ENCODE results near the gene SPEN.
"Not testable (repeated sequence)": the region's sequence is repeated elsewhere in the genome, so short reads cannot be mapped to it uniquely, and the experiment has no call there.

The SPEN gene, protein sequence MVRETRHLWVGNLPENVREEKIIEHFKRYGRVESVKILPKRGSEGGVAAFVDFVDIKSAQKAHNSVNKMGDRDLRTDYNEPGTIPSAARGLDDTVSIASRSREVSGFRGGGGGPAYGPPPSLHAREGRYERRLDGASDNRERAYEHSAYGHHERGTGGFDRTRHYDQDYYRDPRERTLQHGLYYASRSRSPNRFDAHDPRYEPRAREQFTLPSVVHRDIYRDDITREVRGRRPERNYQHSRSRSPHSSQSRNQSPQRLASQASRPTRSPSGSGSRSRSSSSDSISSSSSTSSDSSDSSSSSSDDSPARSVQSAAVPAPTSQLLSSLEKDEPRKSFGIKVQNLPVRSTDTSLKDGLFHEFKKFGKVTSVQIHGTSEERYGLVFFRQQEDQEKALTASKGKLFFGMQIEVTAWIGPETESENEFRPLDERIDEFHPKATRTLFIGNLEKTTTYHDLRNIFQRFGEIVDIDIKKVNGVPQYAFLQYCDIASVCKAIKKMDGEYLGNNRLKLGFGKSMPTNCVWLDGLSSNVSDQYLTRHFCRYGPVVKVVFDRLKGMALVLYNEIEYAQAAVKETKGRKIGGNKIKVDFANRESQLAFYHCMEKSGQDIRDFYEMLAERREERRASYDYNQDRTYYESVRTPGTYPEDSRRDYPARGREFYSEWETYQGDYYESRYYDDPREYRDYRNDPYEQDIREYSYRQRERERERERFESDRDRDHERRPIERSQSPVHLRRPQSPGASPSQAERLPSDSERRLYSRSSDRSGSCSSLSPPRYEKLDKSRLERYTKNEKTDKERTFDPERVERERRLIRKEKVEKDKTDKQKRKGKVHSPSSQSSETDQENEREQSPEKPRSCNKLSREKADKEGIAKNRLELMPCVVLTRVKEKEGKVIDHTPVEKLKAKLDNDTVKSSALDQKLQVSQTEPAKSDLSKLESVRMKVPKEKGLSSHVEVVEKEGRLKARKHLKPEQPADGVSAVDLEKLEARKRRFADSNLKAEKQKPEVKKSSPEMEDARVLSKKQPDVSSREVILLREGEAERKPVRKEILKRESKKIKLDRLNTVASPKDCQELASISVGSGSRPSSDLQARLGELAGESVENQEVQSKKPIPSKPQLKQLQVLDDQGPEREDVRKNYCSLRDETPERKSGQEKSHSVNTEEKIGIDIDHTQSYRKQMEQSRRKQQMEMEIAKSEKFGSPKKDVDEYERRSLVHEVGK (N-terminal part only)

DNA sequence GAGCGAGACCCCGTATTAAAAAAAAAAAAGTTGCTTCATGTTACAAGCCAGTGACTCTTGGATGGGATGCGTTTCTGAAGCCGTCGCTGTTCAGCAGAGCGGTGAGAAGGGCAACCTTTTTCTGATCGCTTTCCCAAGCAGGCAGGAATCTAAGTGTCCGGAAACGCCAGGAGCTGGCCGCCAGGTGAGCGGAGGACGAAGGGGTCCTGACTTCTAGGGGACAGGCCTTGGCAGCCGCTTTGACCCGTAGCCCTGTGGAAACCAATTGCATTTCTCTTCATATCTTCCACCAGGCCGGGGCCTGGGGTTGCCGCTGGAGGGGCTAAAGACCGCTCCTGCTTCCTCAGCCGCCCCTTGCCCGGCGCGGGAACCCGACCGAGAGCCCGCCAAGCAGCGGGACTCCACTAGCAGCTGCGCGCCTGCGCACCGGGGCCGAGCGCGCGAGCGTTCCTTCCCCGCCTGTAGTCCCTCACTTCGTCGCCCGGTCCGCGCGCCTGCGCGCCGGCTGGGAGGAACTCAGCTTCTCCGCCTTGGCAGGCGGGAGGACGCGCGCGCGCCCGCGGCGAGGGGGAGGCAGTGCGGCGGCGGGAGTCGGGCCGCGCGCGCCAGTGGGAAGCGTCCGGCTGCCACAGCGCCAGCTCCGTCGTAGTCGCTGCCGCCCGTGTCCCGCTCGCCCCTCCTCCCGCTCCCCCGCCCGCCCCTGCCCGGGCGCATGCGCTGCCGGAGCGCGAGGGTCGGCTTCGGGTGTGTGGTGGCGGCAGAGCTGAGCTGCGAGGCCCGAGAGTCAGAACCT lies at the start of gene SPEN:
SPEN (plus strand) TSS at position 608 of the 793 bp plus-strand sequence. CDS start 361 bp downstream, outside the sequence.
- DNase-seq, result peak; percentile 98

DNA sequence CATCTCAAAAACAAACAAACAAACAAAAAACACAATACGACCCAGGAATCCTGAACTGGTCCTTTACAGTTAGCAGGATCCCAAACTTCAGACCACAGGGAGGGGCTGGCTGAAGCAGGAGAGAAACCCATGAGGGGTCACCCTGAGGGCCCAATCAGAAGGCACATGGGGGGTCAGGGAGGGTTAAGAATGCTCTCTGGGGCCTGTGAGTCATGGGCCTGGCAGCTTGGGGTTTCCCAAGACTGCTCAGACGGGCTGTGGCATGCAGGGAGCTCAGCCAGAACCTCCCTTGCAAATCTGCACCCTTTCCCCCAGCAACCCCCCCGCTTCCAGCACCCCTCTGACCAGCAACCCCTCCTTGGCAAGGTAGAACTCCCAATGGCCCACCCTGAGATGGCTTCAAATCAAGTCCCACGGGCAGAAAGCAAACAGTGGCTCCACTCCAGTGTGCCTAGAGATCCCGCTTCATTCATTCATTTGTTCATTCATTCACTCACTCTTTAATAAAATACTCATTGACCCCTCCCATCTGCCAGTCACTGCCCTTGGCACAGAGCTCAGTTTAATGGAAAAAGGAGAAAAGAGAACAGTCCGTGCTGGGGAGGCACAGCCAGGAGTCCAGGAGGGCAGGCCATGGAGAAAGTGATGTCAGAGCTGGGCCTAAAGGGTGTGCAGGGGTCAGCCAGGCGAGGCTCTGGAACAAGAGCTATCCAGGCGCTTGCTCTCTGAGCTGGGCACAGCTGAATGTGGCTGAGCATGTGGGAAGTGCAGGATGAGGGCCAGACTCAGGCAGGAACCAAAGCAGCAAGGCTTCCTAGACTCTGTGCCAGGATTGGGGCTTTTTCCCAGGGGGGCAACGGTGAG lies 48.3 kb upstream of the SPEN start:
- DNase-seq, result peak; percentile 40

DNA sequence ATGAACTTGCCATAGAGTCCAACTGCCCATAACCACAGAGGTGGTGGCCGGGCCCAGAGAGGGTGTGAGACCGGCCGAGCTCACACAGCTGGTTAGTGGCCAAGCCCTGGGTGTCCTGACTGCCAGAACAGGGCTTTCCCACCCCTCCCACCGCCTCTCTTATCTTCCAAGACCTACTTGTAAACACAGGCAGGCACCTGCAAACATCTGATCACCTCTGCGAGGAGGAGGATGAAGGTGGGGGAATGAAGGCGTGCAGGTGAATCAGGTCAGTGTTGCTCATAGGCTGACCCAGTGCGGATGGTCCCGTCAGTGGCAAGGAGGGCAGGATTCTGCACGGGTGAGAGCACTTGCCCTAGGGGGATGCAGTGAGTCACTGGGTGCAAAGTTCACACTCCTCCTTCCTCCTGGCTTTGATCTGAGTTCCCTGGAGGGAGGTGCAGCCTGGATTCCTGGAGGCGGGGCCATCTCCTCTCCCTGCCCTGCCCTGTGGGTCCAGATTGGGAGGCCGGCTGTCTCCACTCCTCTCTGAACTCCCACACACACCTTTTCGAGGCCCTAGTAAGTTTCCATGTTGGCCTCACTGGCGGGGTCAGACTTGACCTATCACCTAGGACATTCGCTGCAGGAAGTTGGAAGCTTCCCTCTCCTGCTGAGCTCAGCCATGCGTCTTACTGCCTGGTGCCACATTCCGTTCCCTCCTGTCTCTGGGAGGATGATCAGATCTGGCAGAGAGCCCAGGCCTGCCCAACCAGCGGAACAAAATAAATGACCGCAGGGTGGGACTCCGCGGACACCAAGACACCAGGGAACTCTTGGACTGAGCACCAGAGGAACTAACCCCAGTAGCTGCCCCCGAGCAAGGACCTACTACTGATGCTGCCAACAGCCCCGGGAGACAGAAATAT lies 47.3 kb upstream of the SPEN start:
- DNase-seq, result no peak

DNA sequence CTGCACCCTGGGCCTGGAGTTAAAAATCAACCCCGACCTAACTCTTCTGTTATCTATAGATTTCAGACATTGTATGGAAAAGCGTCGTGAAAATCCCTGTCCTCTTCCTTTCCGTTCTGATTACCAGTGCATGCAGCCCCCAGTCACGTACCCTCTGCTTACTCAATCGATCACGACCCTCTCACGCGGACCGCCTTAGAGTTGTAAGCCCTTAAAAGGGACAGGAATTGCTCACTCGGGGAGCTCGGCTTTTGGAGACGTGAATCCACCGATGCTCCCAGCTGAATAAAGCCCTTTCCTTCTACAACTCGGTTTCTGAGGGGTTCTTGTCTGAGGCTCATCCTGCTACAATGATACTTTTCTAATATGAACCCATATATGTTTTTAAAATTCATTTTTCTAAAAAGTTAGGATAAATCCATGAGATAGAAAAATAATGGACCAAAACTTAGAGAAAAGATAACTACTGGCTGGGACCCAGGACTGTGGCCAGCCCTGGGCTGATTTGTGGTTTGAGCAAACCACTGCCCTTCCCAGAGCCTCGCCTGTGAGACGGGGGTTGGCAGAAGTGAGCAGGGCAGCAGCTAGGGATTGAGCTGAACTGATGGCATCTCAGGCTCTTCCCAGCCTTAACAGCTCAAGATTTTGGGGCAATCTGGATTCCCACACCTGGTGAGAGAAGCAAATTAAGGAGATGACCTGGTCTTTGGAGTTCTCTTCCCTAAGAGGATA lies 45.1 kb upstream of the SPEN start:
- no peak for DNase-seq

DNA sequence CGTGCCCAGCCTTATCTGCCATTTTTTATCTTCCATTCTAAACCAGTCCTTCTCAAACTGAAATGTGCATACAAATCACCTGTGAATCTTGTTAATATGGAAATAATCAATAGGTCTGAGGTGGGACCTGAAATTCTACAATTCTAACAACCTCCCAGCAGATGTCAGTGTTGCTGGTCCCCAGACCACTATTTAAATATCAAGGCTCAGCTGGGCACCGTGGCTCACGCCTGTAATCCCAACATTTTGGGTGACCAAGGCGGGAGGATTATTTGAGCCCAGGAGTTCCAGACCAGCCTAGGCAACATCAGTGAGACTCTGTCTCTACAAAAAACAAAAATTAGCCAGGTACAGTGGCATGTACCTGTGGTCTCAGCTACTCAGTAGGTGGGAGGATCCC lies 44.1 kb upstream of the SPEN start:
- DNase-seq, result no peak

DNA sequence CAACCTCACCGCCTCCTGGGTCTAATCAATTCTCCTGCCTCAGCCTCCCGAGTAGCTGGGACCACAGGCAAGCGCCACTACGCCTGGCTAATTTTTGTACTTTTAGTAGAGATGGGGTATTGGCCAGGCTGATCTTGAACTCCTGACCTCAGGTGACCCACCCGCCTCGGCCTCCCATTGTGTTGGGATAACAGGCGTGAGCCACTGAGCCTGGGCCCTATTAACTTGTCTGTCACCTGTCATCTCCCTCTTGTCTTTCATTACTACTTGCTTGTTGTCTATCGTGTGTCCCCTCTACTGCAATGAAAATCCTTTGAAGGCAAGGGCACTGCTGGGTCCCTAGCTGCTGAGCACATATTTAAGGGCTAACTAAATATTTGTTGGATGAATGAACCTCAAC lies 43.4 kb upstream of the SPEN start:
- DNase-seq, result no peak

DNA sequence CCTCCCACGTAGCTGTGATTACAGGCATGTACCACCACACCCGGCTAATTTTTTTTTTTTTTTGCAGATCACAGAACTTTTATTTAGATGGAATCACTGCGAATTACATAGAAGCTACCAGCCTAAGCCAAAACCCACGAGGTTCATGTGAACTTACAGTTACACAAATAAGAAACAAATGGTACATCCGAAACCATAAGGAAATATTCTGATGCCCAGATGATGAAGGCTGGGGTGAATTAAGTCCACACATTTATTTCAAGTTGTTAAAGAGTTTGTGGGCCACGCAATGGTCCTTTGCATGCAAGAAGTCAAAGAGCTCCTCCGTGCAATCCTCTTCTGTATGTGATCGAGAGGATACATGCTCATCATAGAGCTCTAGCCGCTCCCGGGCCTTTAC lies 40.4 kb upstream of the SPEN start:
- no peak for DNase-seq

DNA sequence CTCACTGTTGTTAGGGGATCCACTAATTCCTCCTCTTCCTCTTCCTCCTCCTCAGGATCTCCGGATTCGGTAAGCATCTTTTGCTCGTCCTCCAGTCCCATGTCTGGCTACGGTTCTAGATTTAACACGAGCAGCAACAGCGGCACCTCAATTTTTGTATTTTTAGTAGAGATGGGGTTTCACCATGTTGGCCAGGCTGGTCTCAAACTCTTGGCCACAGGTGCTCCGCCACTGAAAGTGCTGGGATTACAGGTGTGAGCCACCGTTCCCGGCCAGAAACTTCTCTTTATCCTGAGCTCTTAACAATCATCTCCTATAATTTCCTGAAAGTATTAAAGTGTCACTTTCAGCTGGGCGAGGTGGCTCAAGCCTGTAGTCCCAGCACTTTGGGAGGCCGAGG lies 40.0 kb upstream of the SPEN start, which contains the start of gene UQCRHL:
UQCRHL (minus strand) TSS at position 101 of the 400 bp plus-strand sequence; CDS start at position 101, 0 bp downstream.
- DNase-seq, result not testable (repeated sequence)

DNA sequence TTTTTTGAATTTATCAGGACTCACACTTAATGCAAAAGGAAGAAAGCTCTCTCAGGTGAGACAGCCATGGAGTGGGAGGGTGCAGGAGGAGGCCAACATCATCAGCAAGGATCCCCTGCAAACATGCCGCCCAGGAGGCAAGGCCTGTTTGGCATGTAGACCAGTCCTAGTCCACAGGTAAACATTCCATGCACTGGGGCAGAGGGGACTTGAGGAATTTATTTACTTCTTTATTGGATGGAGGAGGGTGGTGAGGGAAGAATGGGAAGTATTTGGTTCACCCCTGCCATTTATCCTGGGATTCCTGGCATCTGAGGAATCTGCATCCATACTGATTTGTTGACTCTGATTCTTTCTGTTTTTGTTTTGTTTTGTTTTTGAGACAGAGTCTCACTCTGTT lies 38.6 kb upstream of the SPEN start:
- no peak for DNase-seq

DNA sequence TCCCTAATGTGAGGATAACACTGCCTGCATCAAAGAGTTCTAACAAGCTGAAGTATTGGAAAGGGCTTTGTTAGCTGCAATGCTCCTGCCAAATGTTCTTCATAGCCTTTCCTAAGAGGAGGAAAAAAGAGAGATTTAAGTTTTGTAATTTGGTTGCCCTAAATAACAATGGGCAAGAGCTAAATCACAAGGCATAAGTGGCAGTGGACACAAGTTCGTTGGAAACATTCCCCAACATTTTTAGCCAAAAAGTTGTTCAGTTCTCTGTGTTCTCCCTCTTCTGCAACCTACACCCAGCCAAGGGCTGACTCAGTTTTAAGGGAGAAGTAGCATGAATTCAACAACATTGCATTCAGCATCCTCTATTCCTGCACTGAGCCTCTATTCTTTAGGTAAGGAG lies 37.4 kb upstream of the SPEN start:
- DNase-seq, result no peak

DNA sequence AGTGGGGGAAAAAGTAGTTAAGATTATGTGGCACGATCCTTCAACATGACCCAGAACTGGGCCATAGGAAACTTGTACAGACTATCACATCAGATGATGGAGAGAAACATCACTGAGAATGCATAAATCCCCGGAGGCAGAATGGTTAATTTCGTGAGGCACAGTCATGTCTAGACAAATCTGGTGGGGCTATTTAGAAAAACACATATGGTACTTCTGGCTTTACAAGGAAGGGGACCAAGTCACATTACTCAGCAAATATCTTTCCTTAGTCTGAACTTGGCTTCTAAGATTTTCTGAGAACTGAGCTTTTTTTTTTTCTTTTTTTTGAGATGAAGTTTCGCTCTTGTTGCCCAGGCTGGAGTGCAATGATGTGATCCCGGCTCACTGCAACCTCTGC lies 30.8 kb upstream of the SPEN start:
- no peak for DNase-seq

DNA sequence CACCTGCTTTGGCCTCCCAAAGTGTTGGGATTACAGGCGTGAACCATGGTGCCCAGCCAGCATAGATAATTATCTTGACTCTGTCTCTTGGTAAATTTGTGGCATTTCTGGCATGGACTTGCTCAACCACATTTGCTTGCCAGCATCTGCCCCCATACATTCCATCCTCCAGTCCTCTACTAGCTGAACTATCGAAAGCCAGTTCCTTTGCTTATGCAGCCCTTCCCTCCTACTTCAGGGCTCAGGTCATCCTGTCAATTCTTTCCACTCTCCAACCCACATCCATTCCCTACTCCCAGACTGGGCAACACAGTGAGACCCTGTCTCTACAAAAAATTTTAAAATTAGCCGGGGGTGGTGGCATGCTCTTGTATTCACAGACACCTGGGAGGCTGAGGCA lies 27.0 kb upstream of the SPEN start:
- DNase-seq, result no peak

DNA sequence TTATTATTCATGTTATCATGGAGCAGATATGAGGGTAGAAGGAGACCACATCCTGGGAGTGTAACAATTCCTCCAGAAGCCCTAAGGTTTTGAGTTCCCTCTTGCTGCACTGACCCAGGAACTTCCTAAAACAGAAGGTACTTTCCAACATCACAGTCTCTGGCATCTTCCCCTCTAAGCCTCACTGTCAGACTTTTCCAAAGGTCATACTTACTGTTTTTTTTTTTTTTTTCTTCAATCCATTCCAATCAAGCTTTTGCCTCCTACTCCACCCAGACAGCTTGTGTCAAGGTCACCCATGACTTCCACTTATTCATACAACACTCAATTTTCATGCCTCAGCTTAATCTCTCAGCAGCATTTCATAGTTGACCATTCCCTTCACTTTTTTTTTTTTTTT lies 21.7 kb upstream of the SPEN start:
- no peak for DNase-seq

DNA sequence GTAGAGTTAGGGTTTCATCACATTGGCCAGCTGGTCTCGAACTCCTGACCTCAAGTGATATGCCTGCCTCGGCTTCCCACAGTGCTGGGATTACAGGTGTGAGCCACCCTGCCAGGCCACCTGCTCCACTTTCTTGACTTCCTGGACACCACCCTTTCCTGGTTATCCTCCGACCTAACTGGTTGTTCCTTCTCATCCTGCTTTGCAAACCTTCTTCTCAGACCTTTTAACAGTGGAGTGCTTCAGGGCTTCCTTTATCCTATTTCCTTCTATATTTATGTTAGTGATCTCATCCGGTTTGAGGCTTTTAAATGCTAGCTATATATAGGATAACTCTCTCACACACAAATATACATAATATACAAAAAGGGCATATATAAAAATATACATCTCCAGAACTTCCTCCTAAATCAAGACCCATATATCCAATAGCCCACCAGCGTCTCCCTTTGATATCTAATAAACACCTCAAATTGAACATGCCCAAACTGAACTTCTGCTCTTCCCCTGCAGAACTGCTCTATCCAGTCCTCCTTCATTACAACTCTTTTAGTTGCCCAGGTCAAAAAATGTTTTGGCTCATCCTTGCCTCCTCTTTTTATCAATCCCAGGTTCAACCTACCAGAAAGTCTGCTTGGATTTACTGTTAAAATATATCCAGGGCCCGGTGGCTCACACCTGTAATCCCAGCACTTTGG lies 20.5 kb upstream of the SPEN start:
- no peak for DNase-seq

DNA sequence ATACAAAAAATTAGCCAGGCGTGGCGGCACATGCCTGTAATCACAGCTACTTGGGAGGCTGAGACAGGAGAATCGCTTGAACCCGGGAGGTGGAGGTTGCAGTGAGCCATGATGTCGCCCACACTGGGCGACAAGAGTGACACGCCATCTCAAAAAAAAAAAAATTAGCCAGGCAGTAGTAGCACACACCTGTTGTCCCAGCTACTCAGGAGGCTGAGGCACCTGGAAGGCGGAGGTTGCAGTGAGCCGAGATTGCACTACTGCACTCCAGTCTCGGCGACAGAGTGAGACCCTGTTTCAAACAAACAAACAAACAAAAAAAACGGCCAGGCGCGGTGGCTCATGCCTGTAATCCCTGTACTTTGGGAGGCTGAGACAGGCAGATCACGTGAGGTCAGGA lies 19.9 kb upstream of the SPEN start:
- not testable (repeated sequence) for DNase-seq

DNA sequence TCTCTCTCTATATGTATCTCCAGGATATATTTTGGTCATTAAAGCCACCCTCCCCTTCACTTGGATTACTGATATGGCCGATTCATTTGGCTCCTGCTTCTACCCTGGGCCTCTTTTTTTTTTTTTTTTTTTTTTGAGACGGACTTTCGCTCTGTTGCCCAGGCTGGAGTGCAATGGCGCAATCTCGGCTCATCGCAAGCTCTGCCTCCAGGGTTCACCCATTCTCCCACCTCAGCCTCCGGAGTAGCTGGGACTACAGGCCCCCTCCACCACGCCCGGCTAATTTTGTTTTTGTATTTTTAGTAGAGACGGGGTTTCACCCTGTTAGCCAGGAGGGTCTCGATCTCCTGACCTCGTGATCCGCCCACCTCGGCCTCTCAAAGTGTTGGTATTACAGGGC lies 18.6 kb upstream of the SPEN start:
- DNase-seq, result not testable (repeated sequence)

DNA sequence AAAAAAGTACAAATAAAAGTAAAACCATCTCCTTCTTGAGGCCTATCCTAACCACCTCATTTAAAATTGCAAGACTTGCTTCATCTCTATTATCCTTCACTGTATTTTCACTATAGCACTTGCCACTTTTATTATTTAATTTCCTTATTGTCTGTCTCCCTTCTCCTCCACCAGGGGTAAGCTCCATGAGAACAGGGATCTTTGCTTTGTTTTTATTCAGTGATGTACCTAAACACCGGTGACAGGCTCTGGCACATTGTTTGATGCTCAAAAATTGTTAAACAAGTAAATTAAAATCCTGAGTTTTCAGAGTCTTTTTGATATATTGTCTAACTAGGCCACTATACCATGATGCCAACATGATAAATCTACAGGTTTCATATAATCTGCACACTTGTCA lies 17.2 kb upstream of the SPEN start:
- DNase-seq, result no peak

DNA sequence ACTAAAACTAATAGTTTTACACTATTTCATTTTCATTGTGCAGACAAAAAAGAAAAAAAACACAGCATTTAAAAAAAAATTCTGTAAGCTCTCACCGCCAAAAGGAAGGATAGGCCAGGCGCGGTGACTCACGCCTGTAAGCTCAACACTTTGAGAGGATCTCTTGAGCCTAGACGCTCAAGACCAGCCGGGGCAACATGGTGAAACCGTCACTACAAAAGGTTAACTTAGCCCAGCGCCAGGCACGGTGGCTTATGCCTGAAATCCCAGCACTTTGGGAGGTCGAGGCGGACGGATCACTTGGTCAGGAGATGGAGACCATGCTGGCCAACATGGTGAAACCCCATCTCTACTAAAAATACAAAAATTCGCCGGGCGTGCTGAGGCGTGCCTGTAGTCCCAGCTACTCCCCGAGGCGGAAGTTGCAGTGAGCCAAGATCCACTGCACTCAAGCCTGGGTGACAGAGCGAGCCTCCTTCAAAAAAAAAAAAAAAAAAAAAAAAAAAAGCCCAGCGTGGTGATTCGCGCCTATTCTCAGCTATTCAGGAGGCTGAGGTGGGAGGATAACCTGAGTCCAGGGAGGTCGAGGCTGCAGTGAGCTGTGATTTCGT lies 14.3 kb upstream of the SPEN start:
- DNase-seq, result peak; percentile 63
